GM18519 (cell line): ENCODE results near the gene PANK1.
"Not testable (repeated sequence)": the region's sequence is repeated elsewhere in the genome, so short reads cannot be mapped to it uniquely, and the experiment has no call there.

Experiments
- ATAC-seq: cut with Tn5 transposase; IDR thresholded peaks from one replicate; pipeline ENCODE4 v1.9.1; 2021; ENCODE audit warnings: mild to moderate bottlenecking, moderate library complexity; ENCODE audit not compliant: unreplicated experiment, low FRiP score

Gene PANK1

GRCh38 chr10:89622151-89622550 lies 22.9 kb downstream of the PANK1 start:
- no peak for ATAC-seq

GRCh38 chr10:89621438-89621837 lies 23.6 kb downstream of the PANK1 start:
- ATAC-seq = no peak

- not testable (repeated sequence) for ATAC-seq
These were observed 24.7 kb downstream of the PANK1 start for GRCh38 chr10:89620296-89620695.

GRCh38 chr10:89615824-89616223 lies 29.2 kb downstream of the PANK1 start:
- no peak for ATAC-seq

GRCh38 chr10:89615112-89615511 lies 29.9 kb downstream of the PANK1 start:
- ATAC-seq = no peak

- no peak for ATAC-seq
These were observed 31.5 kb downstream of the PANK1 start for GRCh38 chr10:89613582-89613981.

GRCh38 chr10:89611282-89611681 lies 33.8 kb downstream of the PANK1 start:
- ATAC-seq = no peak

GRCh38 chr10:89609833-89610346 lies 35.2 kb downstream of the PANK1 start:
- ATAC-seq = peak; percentile 87

GRCh38 chr10:89604200-89604599 lies 40.8 kb downstream of the PANK1 start:
- no peak for ATAC-seq

- ATAC-seq = no peak
These were observed 42.1 kb downstream of the PANK1 start for GRCh38 chr10:89602919-89603318.

GRCh38 chr10:89601728-89602361 lies 43.2 kb downstream of the PANK1 start:
- ATAC-seq = no peak

- no peak for ATAC-seq
These were observed 45.0 kb downstream of the PANK1 start for GRCh38 chr10:89600041-89600440.

GRCh38 chr10:89593043-89593442 lies 52.0 kb downstream of the PANK1 start:
- no peak for ATAC-seq

- no peak for ATAC-seq
These were observed 52.5 kb downstream of the PANK1 start for GRCh38 chr10:89592539-89592938.

GRCh38 chr10:89591796-89592271 lies 53.2 kb downstream of the PANK1 start:
- ATAC-seq = no peak

GRCh38 chr10:89591111-89591795 lies 53.8 kb downstream of the PANK1 start:
- ATAC-seq = no peak

GRCh38 chr10:89590326-89590725 lies 54.7 kb downstream of the PANK1 start:
- no peak for ATAC-seq

- no peak for ATAC-seq
These were observed 55.8 kb downstream of the PANK1 start for GRCh38 chr10:89589101-89589720.

- ATAC-seq = no peak
These were observed 56.4 kb downstream of the PANK1 start for GRCh38 chr10:89588671-89589070.

GRCh38 chr10:89582022-89582421 lies 63.0 kb downstream of the PANK1 start:
- ATAC-seq = no peak

- ATAC-seq = no peak
These were observed 64.8 kb downstream of the PANK1 start for GRCh38 chr10:89580243-89580642.
